Measurements from ENCODE around the gene IFTAP.
"Not testable (repeated sequence)": the region's sequence is repeated elsewhere in the genome, so short reads cannot be mapped to it uniquely, and the experiment has no call there.

The IFTAP gene

GRCh38 chr11:36628141-36628540, 33.8 kb downstream of the IFTAP start:
- TF ChIP-seq POLR2A (IDR thresholded peaks at IDR 0.05; ENCODE audit: low read depth, low read length), result no peak
- no peak for TF ChIP-seq POU2F2 (IDR thresholded peaks at IDR 0.05; ENCODE audit: low read depth, low read length)
- no peak for TF ChIP-seq SPI1 (IDR thresholded peaks at IDR 0.05; ENCODE audit: low read depth, low read length)
- TF ChIP-seq TAF1 (IDR thresholded peaks at IDR 0.05; ENCODE audit: low read depth, low read length), result no peak
- no peak for TF ChIP-seq POLR2AphosphoS5 (IDR thresholded peaks at IDR 0.05; ENCODE audit: low read depth, low read length)
- no peak for TF ChIP-seq PAX5 (IDR thresholded peaks at IDR 0.05; ENCODE audit: insufficient read depth, low read length, severe bottlenecking)
- FAIRE-seq (no peak), DNase-seq (ENCODE audit: insufficient read length, low spot score) (no peak)

GRCh38 chr11:36628765-36629244, 34.5 kb downstream of the IFTAP start:
- no peak for DNase-seq (ENCODE audit: insufficient read length, low spot score)
- no peak for FAIRE-seq
- TF ChIP-seq SPI1 (IDR thresholded peaks at IDR 0.05; ENCODE audit: low read depth, low read length), result no peak
- no peak for TF ChIP-seq POLR2AphosphoS5 (IDR thresholded peaks at IDR 0.05; ENCODE audit: low read depth, low read length)
- no peak for TF ChIP-seq TAF1 (IDR thresholded peaks at IDR 0.05; ENCODE audit: low read depth, low read length)
- TF ChIP-seq PAX5 (IDR thresholded peaks at IDR 0.05; ENCODE audit: insufficient read depth, low read length, severe bottlenecking), result no peak
- no peak for TF ChIP-seq POU2F2 (IDR thresholded peaks at IDR 0.05; ENCODE audit: low read depth, low read length)
- TF ChIP-seq POLR2A (IDR thresholded peaks at IDR 0.05; ENCODE audit: low read depth, low read length), result no peak

DNA sequence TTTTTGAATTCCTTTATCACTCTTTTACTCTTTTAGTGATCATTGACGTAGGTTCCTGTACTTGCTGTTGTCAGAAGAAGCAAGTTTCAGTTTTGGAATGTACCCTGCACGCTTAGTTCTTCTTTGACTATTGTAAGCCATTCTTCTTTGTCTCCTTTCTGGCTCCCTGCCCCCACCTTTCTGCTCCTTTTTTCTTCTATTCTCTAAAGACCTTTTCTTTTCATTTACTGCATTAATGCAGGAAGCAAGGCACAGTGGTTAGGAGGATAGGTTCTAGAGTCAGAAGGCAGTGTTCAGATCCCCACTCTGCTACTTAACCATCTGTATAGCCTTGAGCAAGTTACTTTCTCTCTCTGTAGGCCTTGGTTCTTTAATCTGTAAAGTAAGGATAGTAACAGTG, 37.5 kb downstream of the IFTAP start:
- DNase-seq (ENCODE audit: insufficient read length, low spot score) (no peak), FAIRE-seq (no peak)
- no peak for TF ChIP-seq POLR2AphosphoS5 (IDR thresholded peaks at IDR 0.05; ENCODE audit: low read depth, low read length)
- TF ChIP-seq PAX5 (IDR thresholded peaks at IDR 0.05; ENCODE audit: insufficient read depth, low read length, severe bottlenecking), result no peak
- no peak for TF ChIP-seq POU2F2 (IDR thresholded peaks at IDR 0.05; ENCODE audit: low read depth, low read length)
- no peak for TF ChIP-seq POLR2A (IDR thresholded peaks at IDR 0.05; ENCODE audit: low read depth, low read length)
- TF ChIP-seq SPI1 (IDR thresholded peaks at IDR 0.05; ENCODE audit: low read depth, low read length), result no peak
- no peak for TF ChIP-seq TAF1 (IDR thresholded peaks at IDR 0.05; ENCODE audit: low read depth, low read length)

DNA sequence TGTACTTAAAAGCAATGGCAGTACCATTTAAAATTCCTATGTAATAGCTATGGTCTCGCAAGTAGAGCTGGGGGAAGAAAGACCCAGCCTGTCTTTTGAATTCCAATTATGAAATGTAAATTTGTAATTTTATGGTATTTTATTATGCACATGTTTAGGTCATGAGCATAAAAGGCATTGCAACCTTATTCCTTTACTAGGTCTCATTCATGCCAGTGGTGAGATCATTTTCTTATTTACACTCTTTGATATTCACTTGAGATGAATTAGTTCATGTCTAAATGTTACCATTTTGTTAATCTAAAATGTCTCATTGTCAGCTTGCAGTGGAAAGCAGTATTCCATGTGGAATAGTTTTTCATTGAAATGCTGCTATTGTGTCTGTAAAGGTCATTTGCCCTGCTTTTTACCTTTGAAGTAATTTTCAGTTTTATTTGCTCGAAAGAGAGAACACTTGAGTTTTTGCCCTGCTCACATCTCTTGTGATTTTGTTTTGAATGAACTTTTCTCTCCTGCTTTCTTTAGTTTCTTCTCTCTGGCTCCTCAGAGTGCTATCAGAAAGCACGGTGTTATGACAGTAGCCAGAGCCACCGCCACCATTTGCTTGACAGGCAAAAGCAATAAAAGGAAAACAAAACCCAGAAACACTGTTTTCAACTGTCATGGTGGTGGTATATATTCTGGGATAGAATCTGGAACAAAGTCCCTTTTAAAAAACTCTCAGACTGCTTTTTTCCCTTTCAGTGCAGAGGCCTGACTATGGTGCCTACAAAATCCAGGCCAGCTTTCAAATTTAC, 41.0 kb downstream of the IFTAP start:
- TF ChIP-seq POU2F2 (IDR thresholded peaks at IDR 0.05; ENCODE audit: low read depth, low read length) (no peak), PAX5 (IDR thresholded peaks at IDR 0.05; ENCODE audit: insufficient read depth, low read length, severe bottlenecking) (no peak), POLR2A (IDR thresholded peaks at IDR 0.05; ENCODE audit: low read depth, low read length) (no peak), SPI1 (IDR thresholded peaks at IDR 0.05; ENCODE audit: low read depth, low read length) (no peak), TAF1 (IDR thresholded peaks at IDR 0.05; ENCODE audit: low read depth, low read length) (no peak), POLR2AphosphoS5 (IDR thresholded peaks at IDR 0.05; ENCODE audit: low read depth, low read length) (no peak)
- FAIRE-seq, result no peak

GRCh38 chr11:36638556-36638955, 44.3 kb downstream of the IFTAP start:
- TF ChIP-seq SPI1 (IDR thresholded peaks at IDR 0.05; ENCODE audit: low read depth, low read length), result no peak
- TF ChIP-seq POU2F2 (IDR thresholded peaks at IDR 0.05; ENCODE audit: low read depth, low read length), result no peak
- TF ChIP-seq PAX5 (IDR thresholded peaks at IDR 0.05; ENCODE audit: insufficient read depth, low read length, severe bottlenecking), result no peak
- no peak for TF ChIP-seq POLR2A (IDR thresholded peaks at IDR 0.05; ENCODE audit: low read depth, low read length)
- TF ChIP-seq POLR2AphosphoS5 (IDR thresholded peaks at IDR 0.05; ENCODE audit: low read depth, low read length), result no peak
- TF ChIP-seq TAF1 (IDR thresholded peaks at IDR 0.05; ENCODE audit: low read depth, low read length), result no peak
- FAIRE-seq, result no peak
- DNase-seq (ENCODE audit: insufficient read length, low spot score), result no peak

More for the DNA sequence above, 41.0 kb downstream of the IFTAP start:
- DNase-seq (ENCODE audit: insufficient read length, low spot score), result no peak

- TF ChIP-seq TAF1 (IDR thresholded peaks at IDR 0.05; ENCODE audit: low read depth, low read length) (no peak), POLR2AphosphoS5 (IDR thresholded peaks at IDR 0.05; ENCODE audit: low read depth, low read length) (no peak), PAX5 (IDR thresholded peaks at IDR 0.05; ENCODE audit: insufficient read depth, low read length, severe bottlenecking) (no peak), POU2F2 (IDR thresholded peaks at IDR 0.05; ENCODE audit: low read depth, low read length) (no peak), POLR2A (IDR thresholded peaks at IDR 0.05; ENCODE audit: low read depth, low read length) (no peak), SPI1 (IDR thresholded peaks at IDR 0.05; ENCODE audit: low read depth, low read length) (no peak)
- no peak for FAIRE-seq
Measured at GRCh38 chr11:36657610-36658267, 63.4 kb downstream of the IFTAP start.

GRCh38 chr11:36661359-36661758, 67.1 kb downstream of the IFTAP start:
- FAIRE-seq; DNase-seq (ENCODE audit: insufficient read length, low spot score): not testable (repeated sequence)

More at GRCh38 chr11:36657610-36658267, 63.4 kb downstream of the IFTAP start:
- DNase-seq (ENCODE audit: insufficient read length, low spot score), result no peak

DNA sequence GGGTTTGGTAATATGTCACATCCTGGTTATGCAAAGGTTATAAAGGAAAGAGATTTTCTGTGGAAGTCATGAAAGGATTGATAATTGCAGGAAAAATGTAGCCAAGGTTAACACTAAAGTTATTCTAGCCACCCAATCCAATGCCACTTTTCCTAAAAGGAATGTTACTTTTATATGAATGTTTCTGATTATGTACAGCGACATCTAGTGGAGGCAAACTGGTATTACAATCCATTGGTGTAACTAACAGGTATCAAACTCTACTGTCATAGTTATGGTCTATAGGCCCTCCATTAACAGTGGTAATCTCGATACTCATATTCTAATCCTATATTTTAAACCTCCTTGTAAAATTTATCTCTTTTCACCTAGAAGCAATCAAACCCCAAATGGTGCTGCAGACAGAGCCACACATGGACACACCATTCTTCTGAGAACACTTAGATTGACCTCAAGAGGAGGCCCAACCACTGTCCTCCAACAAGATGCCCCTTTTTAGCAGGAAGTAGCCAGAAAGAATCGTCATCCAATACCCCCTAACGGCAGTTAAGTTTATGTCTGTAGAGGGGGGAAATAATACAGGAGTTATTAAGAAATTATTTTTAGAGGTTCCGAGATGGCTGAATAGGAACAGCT, 78.6 kb downstream of the IFTAP start:
- FAIRE-seq (peak; percentile 94), DNase-seq (ENCODE audit: insufficient read length, low spot score) (no peak)
- TF ChIP-seq TAF1 (IDR thresholded peaks at IDR 0.05; ENCODE audit: low read depth, low read length) (no peak), POU2F2 (IDR thresholded peaks at IDR 0.05; ENCODE audit: low read depth, low read length) (no peak), POLR2A (IDR thresholded peaks at IDR 0.05; ENCODE audit: low read depth, low read length) (no peak), SPI1 (IDR thresholded peaks at IDR 0.05; ENCODE audit: low read depth, low read length) (no peak), PAX5 (IDR thresholded peaks at IDR 0.05; ENCODE audit: insufficient read depth, low read length, severe bottlenecking) (no peak), POLR2AphosphoS5 (IDR thresholded peaks at IDR 0.05; ENCODE audit: low read depth, low read length) (no peak)

DNA sequence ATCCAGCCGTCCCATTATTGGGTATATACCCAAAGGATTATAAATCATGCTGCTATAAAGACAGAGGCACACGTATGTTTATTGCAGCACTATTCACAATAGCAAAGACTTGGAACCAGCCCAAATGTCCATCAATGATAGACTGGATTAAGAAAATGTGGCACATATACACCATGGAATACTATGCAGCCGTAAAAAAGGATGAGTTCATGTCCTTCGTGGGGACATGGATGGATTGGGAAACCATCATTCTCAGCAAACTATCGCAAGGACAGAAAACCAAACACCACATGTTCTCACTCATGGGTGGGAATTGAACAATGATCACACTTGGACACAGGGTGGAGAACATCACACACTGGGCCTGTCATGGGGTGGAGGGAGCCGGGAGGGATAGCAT, 85.2 kb downstream of the IFTAP start:
- DNase-seq (ENCODE audit: insufficient read length, low spot score); FAIRE-seq: not testable (repeated sequence)

Measured in GM12891 (cell line).